HG02610 (cell line): Measurements from ENCODE around the gene MAP3K21.

Source experiments
- ATAC-seq: cut with Tn5 transposase; IDR thresholded peaks from one replicate; pipeline ENCODE4 v1.9.1; 2021; ENCODE audit warnings: mild to moderate bottlenecking, moderate library complexity; ENCODE audit not compliant: unreplicated experiment

Gene MAP3K21

GRCh38 chr1:233432916-233433315 is 105.4 kb downstream of the MAP3K21 start:
- no peak for ATAC-seq

- ATAC-seq: no peak
These were observed 106.1 kb downstream of the MAP3K21 start for GRCh38 chr1:233433436-233434210.
